GM12873 (cell line): ENCODE measurements around the gene ACO2.

Experiments
- TF ChIP-seq, protein P1 (sequence below): IDR thresholded peaks from 2 replicates; pipeline ENCODE4 v1.5.1; 2012; ENCODE audit warnings: low read depth, mild to moderate bottlenecking, moderate library complexity, low read length, control low read depth; ENCODE audit not compliant: insufficient read depth; ENCODE audit errors: missing control alignments

The ACO2 gene

DNA sequence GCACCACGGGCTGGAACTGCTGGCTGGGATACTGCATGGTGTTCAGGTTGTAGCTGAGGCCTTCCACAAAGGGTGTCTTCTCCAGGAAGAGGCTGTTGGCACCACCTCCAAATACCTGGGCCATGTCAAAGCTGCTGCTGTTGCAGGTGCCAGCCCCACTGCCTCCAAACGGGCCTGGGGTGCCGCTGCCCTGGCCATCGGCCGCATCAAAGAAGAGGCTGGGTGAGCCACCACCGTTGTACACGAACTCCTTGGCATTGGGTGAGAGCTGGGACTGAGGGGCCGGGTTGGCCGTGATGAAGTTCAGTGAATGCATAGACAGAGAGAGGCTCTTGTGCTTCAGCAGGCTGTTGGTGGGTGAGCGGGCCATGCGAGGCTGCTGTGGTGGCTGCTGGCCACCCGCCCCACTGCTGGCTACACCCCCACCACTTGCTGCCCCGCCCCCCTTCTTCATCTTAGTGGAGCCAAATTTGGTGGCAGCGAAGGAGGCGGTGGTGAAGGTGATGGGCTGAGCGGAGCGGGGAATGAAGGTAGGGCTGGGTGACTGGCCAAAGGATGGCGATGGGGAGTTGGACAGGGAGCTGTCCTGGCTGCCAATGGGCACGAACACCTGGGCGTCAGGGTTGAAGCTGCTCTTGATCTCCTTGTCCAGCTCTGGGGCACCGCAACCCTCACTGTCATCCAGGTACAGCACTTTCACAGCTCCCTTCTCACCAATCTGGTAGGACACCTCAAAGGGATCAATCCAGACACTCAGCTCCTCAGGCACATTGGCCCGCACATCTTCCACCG is 32.4 kb upstream of the ACO2 start:
- TF ChIP-seq, protein P1, sequence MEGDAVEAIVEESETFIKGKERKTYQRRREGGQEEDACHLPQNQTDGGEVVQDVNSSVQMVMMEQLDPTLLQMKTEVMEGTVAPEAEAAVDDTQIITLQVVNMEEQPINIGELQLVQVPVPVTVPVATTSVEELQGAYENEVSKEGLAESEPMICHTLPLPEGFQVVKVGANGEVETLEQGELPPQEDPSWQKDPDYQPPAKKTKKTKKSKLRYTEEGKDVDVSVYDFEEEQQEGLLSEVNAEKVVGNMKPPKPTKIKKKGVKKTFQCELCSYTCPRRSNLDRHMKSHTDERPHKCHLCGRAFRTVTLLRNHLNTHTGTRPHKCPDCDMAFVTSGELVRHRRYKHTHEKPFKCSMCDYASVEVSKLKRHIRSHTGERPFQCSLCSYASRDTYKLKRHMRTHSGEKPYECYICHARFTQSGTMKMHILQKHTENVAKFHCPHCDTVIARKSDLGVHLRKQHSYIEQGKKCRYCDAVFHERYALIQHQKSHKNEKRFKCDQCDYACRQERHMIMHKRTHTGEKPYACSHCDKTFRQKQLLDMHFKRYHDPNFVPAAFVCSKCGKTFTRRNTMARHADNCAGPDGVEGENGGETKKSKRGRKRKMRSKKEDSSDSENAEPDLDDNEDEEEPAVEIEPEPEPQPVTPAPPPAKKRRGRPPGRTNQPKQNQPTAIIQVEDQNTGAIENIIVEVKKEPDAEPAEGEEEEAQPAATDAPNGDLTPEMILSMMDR, result no peak

DNA sequence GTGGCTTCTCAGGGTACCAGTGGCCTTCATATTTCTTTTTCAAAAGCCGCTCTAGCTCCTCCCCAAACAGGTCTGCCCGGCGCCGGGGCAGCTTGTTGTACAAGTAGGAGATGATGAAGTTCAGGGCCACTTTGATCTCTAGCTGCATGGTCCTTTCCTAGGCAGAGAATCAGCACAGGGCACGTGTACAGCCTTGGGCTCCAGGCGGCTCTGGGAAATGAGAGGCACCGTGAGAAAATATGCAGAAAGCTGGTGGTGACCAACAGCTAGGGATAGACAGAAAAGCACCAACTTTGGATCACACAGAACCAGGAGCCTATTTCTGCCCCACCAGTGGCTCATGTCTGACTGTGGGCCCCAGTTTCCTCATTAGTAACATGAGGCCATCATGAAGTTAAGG is 31.7 kb upstream of the ACO2 start:
- TF ChIP-seq, protein P1, result no peak

DNA sequence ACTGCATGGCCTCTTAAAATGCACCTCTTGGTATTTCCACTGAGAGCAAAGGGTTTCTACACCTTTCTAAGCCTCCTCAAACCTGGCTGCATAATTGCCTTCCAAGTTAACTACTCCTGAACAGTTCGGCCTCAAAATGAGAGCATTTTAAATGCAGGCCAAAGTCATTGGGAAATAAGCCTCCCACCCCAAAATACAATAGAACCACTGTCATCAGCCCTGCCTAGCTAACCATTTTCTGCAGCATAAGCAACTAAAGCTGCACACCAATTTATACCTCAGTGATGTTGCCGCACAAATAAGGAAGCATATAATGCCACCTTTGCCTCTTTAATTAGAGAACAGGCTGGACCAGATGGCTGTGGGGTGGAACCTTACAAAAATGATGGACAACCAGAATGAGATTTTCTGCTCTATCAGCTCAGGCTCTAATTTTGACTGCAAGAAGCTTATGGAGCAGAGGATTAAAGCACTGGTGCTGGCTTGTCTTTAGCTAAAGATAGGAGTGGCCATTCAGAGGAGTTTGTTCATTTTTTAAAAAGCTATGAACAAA is 26.6 kb upstream of the ACO2 start:
- TF ChIP-seq, protein P1, result no peak

DNA sequence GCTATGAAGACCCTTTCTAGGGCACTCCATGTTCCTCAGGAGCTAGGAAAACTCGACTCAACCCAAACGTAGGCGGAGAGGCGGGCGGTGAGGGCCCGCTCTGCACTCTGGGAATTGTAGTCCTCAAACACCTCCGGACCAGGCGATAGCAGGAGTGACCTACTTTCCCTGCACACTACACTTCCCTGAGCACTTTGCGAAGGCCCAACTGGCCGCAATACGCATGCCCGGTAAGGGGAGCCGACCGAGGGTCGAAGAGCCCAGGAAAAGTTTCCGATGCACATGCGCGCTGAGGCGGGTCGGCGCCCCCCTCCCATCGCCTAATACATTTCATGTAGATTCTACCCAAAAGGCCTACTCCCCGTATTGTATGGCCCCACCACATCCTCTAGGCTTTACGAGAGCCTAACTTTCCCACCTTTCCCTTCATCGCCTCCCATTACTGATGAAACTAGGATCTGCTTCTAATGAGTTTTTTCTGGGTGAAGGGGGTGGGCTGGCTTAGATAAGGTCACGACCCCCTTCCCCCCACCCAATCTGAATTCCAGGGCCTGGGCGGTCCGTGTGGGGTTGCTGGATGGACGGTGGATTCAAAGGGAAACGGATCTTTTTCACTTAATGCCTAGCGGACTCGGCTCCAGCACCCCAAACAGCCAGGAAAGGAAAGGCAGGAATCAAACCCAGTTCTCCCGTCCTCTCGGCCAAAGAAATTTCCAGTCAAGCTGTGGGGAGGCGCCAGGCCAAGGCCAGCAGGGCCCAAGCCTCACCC is 24.4 kb upstream of the ACO2 start:
- TF ChIP-seq, protein P1, result no peak

DNA sequence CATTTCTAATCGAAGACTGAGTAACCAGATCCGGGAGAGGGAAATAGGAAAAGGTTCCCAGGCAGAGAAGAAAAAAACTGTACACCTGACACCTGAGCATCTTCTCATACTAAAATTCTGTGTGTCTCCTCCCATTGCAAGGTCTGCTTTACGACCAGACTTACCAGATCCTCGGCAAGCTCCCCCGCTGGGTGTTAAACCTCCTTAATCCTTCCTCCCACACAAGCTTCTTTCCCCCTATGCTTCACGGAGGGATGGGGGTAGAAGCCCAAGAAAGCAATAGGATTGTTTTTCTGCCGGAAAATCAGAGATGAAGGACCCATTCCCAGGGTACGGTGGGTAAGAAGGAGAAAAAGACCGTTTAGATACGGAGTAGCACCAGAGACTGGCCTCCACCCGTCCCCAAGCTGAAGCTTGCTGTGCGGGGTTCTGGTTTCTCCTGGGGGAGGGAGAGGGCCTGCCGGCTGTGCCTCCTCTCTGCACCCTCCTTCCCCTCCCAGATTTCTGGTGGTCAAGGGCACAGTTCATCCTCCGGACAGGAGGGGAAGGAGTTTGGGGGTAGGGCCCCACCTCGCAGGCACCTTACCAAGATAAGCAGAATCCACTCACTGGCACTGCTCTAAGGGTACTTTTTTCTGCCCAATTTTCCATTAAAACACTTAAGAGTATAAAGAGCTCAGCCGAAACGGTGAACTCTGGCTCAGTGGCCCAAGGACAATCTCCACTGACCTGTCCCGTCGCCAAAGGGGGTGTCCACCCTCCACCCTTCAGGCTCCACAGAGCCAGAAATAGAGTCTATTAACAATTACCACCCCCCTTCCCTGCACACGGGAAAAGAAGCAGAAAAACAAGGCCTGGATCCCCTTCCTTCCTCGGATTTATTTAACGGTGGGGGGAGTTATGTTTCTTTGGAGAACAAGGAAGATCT is 23.5 kb upstream of the ACO2 start:
- TF ChIP-seq, protein P1, result no peak

DNA sequence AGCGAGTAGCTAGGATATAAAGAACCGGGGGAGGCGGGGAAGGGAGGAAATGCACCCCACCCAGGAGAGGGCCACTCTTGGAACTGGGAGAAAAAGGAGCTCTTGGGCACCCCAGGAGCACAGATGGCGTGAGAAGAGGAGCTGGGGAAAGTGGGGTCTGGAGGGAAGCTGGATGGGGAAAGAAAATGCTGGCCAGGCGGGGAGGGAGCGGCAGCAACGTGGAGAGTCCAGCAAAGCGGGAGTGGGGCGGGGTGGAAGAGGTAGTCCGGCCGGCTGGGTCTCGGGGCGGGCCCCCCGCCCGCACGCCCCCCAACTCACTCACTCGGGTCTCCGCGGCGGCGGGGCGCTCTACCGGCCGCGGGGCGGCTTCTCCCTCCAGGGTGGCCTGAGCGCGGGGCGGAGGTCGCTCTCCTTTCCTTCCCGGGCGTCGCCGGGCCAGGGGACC is 22.8 kb upstream of the ACO2 start:
- TF ChIP-seq, protein P1, result no peak
